Astrocyte (in vitro differentiated cells and primary cell): Measurements from ENCODE around the gene SMIM41. TPM values are rescaled to one million over a fixed set of nuclear protein-coding genes. Genes with fewer than 3 reads are reported as not detected.
A peak's percentile ranks its signal among the peaks of the same experiment; 100 is the strongest.

Source experiments
- DNase-seq: peaks from one replicate; pipeline ENCODE4 v3.0.0-alpha.2; 2010; ENCODE audit warnings: low read depth
- FAIRE-seq: peaks from 2 replicates; lab custom pipeline; 2011; peaks lifted over from hg19 to GRCh38; lab: Jason Lieb, UNC
- H2AFZ ChIP-seq: 2 replicates; pipeline ENCODE4 v1.6.0; 2012; ENCODE audit warnings: low read depth, low read length, inconsistent platforms
- H3K27ac ChIP-seq: 2 replicates; pipeline ENCODE4 v1.5.1; 2011; ENCODE audit warnings: low read depth, low read length, inconsistent platforms
- H3K27me3 ChIP-seq: 2 replicates; pipeline ENCODE4 v1.6.0; 2011; ENCODE audit warnings: low read length, inconsistent platforms; ENCODE audit not compliant: insufficient read depth
- H3K36me3 ChIP-seq: 2 replicates; pipeline ENCODE4 v1.5.1; 2011; ENCODE audit warnings: low read length, inconsistent platforms; ENCODE audit not compliant: insufficient read depth
- H3K4me1 ChIP-seq: 2 replicates; pipeline ENCODE4 v1.5.1; 2011; ENCODE audit warnings: low read length, inconsistent platforms; ENCODE audit not compliant: insufficient read depth
- H3K4me2 ChIP-seq: 2 replicates; pipeline ENCODE4 v1.6.0; 2012; ENCODE audit warnings: low read length, inconsistent platforms
- H3K4me3 ChIP-seq: 2 replicates; pipeline ENCODE4 v1.5.1; 2011; ENCODE audit warnings: low read depth, mild to moderate bottlenecking, low read length, inconsistent platforms; ENCODE audit not compliant: insufficient read depth
- H3K79me2 ChIP-seq: 2 replicates; pipeline ENCODE4 v1.6.0; 2012; ENCODE audit warnings: mild to moderate bottlenecking, low read length, inconsistent platforms; ENCODE audit not compliant: insufficient read depth
- H3K9ac ChIP-seq: 2 replicates; pipeline ENCODE4 v1.6.0; 2012; ENCODE audit warnings: mild to moderate bottlenecking, low read length, inconsistent platforms
- H3K9me3 ChIP-seq: 2 replicates; pipeline ENCODE4 v1.5.1; 2012; ENCODE audit warnings: low read depth, mild to moderate bottlenecking, low read length, inconsistent platforms; ENCODE audit not compliant: insufficient read depth
- H4K20me1 ChIP-seq: 2 replicates; pipeline ENCODE4 v1.6.0; 2012; ENCODE audit warnings: low read length, inconsistent platforms; ENCODE audit not compliant: insufficient read depth
- H3K27ac Mint-ChIP-seq: one replicate; pipeline ENCODE4 v1.8.0; 2021; ENCODE audit warnings: mild to moderate bottlenecking, mixed read lengths; ENCODE audit not compliant: unreplicated experiment
- H3K27me3 Mint-ChIP-seq: one replicate; pipeline ENCODE4 v1.8.0; 2021; ENCODE audit warnings: low read depth, mixed read lengths; ENCODE audit not compliant: unreplicated experiment
- H3K36me3 Mint-ChIP-seq: one replicate; pipeline ENCODE4 v1.8.0; 2021; ENCODE audit warnings: low read depth, mixed read lengths; ENCODE audit not compliant: unreplicated experiment
- H3K4me1 Mint-ChIP-seq: one replicate; pipeline ENCODE4 v1.8.0; 2021; ENCODE audit warnings: low read depth, mixed read lengths; ENCODE audit not compliant: unreplicated experiment
- H3K4me3 Mint-ChIP-seq: one replicate; pipeline ENCODE4 v1.8.0; 2021; ENCODE audit warnings: mild to moderate bottlenecking, moderate library complexity, mixed read lengths; ENCODE audit not compliant: unreplicated experiment
- H3K9me3 Mint-ChIP-seq: one replicate; pipeline ENCODE4 v1.8.0; 2021; ENCODE audit warnings: mild to moderate bottlenecking, mixed read lengths; ENCODE audit not compliant: unreplicated experiment
- CTCF ChIP-seq: IDR thresholded peaks from 2 replicates; pipeline ENCODE4 v1.5.1; 2011; ENCODE audit warnings: low read depth, mild to moderate bottlenecking, inconsistent platforms, low read length, moderate library complexity; ENCODE audit not compliant: insufficient read depth
- EZH2 ChIP-seq: IDR thresholded peaks from 2 replicates; pipeline ENCODE4 v1.6.1; 2012; ENCODE audit warnings: mild to moderate bottlenecking, low read length, inconsistent platforms; ENCODE audit not compliant: insufficient read depth
- total RNA-seq: library from RNA; stranded (reverse); gene quantifications from 2 replicates; pipeline ENCODE4 v1.2.1, GENCODE V29; 2021

Gene SMIM41
- total RNA-seq, 1 donor from 2014 or later, result 0.18 TPM

- no peak overlapping the region for H3K4me3 Mint-ChIP-seq
- Histone ChIP-seq H3K4me3 (no peak overlapping the region), H3K36me3 (no peaks in the 10 kb centered on the region), H3K9ac (no peak overlapping the region), H3K27me3 (no peaks in the 10 kb centered on the region), H2AFZ (no peak overlapping the region), H3K79me2 (no peaks in the 10 kb centered on the region), H3K9me3 (no peaks in the 10 kb centered on the region), H3K4me2 (no peak overlapping the region), H3K27ac (no peak overlapping the region), H4K20me1 (peaks cover 26% of the 10 kb centered on the region), H3K4me1 (no peaks in the 10 kb centered on the region)
- TF ChIP-seq CTCF, result no peak
- no peak for TF ChIP-seq EZH2
- H3K9me3 Mint-ChIP-seq, result no peaks in the 10 kb centered on the region
- DNase-seq (peak; percentile 36), FAIRE-seq (no peak)
- H3K4me1 Mint-ChIP-seq, result no peaks in the 10 kb centered on the region
- no peak overlapping the region for H3K27ac Mint-ChIP-seq
- H3K36me3 Mint-ChIP-seq, result peaks cover 2% of the 10 kb centered on the region
- H3K27me3 Mint-ChIP-seq, result peaks cover 14% of the 10 kb centered on the region
These were observed 35.9 kb upstream of the SMIM41 start for GRCh38 chr12:52043386-52044212.

GRCh38 chr12:52044292-52044983 lies 35.1 kb upstream of the SMIM41 start:
- DNase-seq (peak; percentile 91), FAIRE-seq (no peak)
- Histone ChIP-seq H4K20me1 (peaks cover 18% of the 10 kb centered on the region), H3K4me1 (no peaks in the 10 kb centered on the region), H3K36me3 (no peaks in the 10 kb centered on the region), H2AFZ (no peak overlapping the region), H3K4me3 (no peak overlapping the region), H3K4me2 (no peak overlapping the region), H3K27ac (no peak overlapping the region), H3K9ac (no peak overlapping the region), H3K79me2 (no peaks in the 10 kb centered on the region), H3K9me3 (no peaks in the 10 kb centered on the region), H3K27me3 (no peaks in the 10 kb centered on the region)
- H3K4me3 Mint-ChIP-seq, result peak overlapping the region; percentile 50
- no peaks in the 10 kb centered on the region for H3K4me1 Mint-ChIP-seq
- TF ChIP-seq CTCF (no peak), EZH2 (no peak)
- H3K27me3 Mint-ChIP-seq, result peaks cover 17% of the 10 kb centered on the region
- no peaks in the 10 kb centered on the region for H3K9me3 Mint-ChIP-seq
- H3K36me3 Mint-ChIP-seq, result peaks cover 2% of the 10 kb centered on the region
- no peak overlapping the region for H3K27ac Mint-ChIP-seq
